Measurements from ENCODE around the gene COQ8B.
"Not testable (repeated sequence)": the region's sequence is repeated elsewhere in the genome, so short reads cannot be mapped to it uniquely, and the experiment has no call there.

The COQ8B gene

GRCh38 chr19:40666803-40667438, 49.8 kb downstream of the COQ8B start:
- DNase-seq (ENCODE audit: low spot score): no peak

- peak; percentile 19 for DNase-seq (ENCODE audit: low spot score)
Measured at GRCh38 chr19:40663695-40664692, 52.7 kb downstream of the COQ8B start.

- DNase-seq (ENCODE audit: low spot score): peak; percentile 92
Measured at GRCh38 chr19:40662925-40663694, 53.6 kb downstream of the COQ8B start.

- no peak for DNase-seq (ENCODE audit: low spot score)
Measured at GRCh38 chr19:40661616-40662015, 55.1 kb downstream of the COQ8B start.

- DNase-seq (ENCODE audit: low spot score): no peak
Measured at GRCh38 chr19:40659566-40659965, 57.1 kb downstream of the COQ8B start.

GRCh38 chr19:40659116-40659515, 57.6 kb downstream of the COQ8B start:
- no peak for DNase-seq (ENCODE audit: low spot score)

- no peak for DNase-seq (ENCODE audit: low spot score)
Measured at GRCh38 chr19:40658031-40658430, 58.7 kb downstream of the COQ8B start.

- DNase-seq (ENCODE audit: low spot score): not testable (repeated sequence)
Measured at GRCh38 chr19:40655684-40656083, 61.0 kb downstream of the COQ8B start.

- DNase-seq (ENCODE audit: low spot score): not testable (repeated sequence)
Measured at GRCh38 chr19:40652303-40652702, 64.4 kb downstream of the COQ8B start.

GRCh38 chr19:40650749-40651305, 65.9 kb downstream of the COQ8B start:
- DNase-seq (ENCODE audit: low spot score): no peak

GRCh38 chr19:40649903-40650675, 66.6 kb downstream of the COQ8B start:
- not testable (repeated sequence) for DNase-seq (ENCODE audit: low spot score)

- no peak for DNase-seq (ENCODE audit: low spot score)
Measured at GRCh38 chr19:40646743-40647254, 69.9 kb downstream of the COQ8B start.

- no peak for DNase-seq (ENCODE audit: low spot score)
Measured at GRCh38 chr19:40642757-40643305, 73.9 kb downstream of the COQ8B start.

- DNase-seq (ENCODE audit: low spot score): no peak
Measured at GRCh38 chr19:40642051-40642706, 74.5 kb downstream of the COQ8B start.
